HG02798 (cell line): Measurements from ENCODE around the gene MAFG.

Experiments used
- ATAC-seq: cut with Tn5 transposase; IDR thresholded peaks from one replicate; pipeline ENCODE4 v1.9.1; 2021; ENCODE audit warnings: mild to moderate bottlenecking; ENCODE audit not compliant: unreplicated experiment, poor library complexity

The MAFG gene

DNA sequence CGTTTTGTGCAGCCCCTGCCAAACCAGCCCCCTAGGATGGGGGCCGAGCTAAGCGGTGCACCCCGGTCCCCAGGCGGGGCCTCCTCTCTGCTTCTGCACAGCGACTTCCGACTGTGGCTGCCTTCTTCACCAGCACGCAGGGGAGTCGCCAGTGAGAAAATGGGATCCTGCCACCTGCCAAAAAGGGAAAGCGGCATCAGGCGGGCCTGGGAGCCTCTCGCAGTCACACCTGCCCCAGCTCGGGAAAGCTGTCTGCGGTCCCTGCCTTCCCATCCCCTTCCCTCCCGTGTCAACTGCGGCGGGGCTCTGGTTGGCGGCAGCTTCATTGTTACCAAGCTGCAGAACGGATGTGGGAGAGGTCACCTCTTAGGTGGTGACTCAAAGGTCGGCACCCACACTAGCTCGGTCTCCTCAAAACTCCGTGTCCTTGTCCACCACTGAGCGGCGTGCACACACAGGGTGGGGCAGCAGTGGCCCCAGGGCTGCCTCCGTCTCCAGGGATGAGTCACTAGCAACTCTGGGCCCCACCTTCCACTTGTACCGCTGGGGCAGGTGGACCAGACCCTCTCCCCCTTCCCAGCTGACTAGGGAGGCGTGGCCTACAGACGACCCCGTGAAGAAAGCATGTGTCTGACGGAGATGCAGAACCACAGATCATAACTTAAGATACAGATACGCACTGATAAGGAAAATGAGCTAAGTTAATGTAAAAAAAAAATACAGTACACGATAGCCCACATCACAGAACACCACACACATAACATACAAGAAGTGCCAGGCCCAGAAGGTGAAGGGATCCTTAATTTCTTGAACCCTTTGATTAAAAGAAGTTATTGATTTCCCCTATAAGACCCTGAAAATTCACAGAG, 14.9 kb downstream of the MAFG start:
- ATAC-seq, result no peak

GRCh38 chr17:81911969-81912368, 15.6 kb downstream of the MAFG start:
- no peak for ATAC-seq

DNA sequence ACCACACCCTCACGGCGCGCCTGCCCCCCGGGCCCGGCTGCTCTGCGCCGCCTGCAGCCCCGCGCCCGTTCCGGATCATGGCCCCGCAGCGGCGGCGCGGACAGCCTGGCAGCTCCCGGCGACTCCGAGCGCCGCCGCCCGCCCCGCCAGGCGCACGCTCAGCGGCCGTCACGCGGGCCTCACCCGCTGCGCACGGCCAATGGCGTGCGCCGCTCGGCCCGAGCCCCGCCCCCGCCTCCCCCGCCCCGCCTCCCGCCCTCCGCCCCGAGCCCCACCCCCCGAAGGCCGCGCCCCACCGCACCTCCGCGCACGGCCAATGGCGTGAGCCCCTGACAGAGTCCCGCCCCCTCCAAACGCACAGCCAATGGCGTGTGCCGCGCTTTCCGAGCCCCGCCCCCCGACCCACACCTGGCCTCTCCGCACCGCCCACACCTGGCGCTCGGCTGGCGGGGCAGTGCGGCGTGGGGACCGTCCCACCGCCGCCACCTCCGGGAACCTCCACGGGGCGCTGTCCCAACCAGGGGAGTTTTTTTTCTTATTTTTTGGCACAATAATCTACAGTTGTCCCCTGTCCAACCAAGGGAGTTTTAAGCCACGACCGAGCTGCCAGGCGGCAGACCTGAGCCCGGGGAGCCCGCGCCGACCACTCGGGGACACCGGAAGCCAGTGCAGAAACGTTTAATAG, 16.1 kb downstream of the MAFG start, which contains the start of gene PCYT2:
TSS of gene PCYT2 (minus strand) at position 123 of the 685 bp plus-strand sequence. CDS start at position 79, 44 bp downstream.
- ATAC-seq, result peak; percentile 84

- peak; percentile 34 for ATAC-seq
These were observed 16.7 kb downstream of the MAFG start for GRCh38 chr17:81910840-81911276.

- ATAC-seq, result no peak
These were observed 17.3 kb downstream of the MAFG start for GRCh38 chr17:81909966-81910839.

DNA sequence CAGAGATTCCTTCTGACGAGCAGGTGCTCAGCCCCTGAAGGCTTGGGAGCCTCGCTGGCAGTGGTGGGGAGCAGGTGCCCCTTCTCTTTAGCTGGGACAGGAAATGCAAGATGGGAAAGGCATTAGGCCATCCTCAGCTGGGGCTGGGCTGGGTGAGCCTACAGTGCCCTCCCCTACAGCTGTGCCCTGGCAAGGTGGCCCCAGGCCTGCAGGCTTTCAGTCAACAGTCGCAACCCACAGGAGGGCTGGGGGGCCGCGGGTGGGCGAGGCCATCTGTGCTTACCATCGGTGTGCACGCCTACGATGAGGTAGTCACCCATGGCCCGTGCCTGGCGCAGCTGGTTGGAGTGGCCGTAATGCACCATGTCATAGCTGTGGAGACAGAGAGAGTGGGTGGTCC, 18.3 kb downstream of the MAFG start:
- ATAC-seq, result no peak

- no peak for ATAC-seq
These were observed 18.7 kb downstream of the MAFG start for GRCh38 chr17:81908793-81909192.

GRCh38 chr17:81907219-81908145, 20.1 kb downstream of the MAFG start:
- ATAC-seq, result no peak

GRCh38 chr17:81906476-81907218, 20.9 kb downstream of the MAFG start:
- no peak for ATAC-seq

DNA sequence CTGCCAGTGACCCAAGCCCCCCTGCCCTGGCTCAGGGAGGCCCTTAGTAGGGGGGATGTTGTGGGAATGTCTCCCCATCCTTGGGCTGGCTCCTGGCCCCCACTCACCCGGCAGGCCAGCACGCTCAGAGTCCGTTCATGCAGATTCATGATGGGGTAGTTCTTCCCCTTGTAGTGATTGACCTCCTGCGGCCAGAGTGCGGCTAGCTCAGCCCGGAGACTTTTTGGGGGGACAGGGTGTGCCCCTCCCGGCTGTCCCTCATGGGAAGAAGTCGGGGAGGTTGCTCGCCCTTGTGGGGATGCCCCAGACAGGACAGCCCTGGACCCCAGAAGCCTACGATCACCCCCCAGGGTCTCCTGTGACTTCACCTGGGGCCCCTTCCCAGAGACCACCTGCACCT, 21.5 kb downstream of the MAFG start:
- ATAC-seq, result no peak

DNA sequence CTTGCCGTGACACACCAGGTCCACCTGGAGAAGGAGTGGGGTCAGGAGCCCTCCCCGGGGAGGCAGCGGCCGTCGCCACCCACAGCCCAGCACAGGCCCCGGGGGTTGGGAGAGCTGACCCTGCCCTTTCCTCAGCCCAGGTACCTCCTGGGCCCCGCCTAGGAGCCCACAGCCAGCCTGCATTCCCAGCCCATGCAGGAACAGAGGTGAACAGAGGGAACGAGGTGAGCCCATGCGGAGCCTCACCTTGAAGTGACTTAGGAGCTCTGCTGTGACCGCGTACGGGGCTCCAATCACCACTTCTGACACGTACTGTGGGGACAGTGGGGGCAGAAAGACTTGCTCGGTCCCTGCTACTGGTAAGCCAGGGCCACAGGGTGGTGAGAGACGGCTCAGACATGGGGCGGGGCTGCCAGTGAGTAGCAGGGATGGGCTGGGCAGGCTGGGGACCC, 22.1 kb downstream of the MAFG start:
- ATAC-seq, result no peak

GRCh38 chr17:81904600-81905423, 22.7 kb downstream of the MAFG start:
- ATAC-seq, result no peak

DNA sequence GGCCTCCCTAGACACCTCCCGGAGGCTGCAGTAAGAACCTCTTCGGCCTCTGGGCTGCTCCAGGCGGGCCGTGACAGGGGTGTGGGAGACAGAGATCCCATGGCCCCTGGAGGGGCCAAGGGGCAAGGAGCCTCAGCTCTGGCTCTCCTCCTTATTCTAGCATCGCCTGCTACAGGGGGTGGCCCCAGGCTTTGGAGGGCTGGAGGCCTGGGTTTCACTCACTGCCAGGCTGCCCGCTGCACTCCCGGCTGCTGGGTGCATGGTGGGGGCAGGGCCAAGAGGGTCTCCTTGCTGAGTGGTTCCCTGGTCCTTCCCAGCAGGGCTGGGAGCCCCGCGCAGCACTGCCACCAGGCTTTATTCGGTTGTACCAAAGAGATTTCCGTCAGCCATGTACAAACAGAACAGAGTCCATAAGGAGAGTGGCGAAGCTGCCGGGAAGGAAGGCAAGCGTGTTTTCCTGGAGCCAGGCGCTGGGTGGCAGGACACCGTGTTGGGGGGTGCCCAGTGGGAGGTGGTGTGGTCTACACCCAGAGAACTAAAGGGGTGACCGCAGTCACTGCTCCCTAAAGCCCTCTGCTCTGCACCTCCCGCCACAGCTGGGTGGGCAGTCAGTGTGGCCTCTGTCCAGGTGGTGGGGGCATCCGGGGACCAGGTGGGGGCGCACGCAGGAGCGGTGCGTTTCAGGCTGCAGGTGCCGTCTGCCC, 23.5 kb downstream of the MAFG start:
- no peak for ATAC-seq

DNA sequence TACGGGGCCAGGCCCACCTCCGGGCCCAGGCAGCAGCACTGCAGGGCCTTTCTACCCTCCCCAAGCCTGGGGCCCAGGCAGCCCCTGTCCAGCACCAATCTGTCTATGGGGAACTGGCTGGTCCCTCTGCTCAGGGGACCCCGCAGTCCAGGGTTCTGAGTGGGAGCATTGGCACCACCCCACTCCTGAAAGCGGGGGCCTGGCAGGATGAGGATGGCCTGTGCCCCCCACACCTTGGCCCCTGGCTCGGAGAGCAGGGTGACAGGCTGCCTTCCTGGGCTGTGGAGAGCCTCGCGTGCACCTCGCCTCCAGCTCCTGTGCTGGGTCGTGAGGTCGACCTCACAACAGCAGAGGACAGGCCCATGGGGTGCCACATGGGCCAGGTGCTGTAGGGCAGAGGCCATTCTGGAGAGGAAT, 24.1 kb downstream of the MAFG start:
- no peak for ATAC-seq

DNA sequence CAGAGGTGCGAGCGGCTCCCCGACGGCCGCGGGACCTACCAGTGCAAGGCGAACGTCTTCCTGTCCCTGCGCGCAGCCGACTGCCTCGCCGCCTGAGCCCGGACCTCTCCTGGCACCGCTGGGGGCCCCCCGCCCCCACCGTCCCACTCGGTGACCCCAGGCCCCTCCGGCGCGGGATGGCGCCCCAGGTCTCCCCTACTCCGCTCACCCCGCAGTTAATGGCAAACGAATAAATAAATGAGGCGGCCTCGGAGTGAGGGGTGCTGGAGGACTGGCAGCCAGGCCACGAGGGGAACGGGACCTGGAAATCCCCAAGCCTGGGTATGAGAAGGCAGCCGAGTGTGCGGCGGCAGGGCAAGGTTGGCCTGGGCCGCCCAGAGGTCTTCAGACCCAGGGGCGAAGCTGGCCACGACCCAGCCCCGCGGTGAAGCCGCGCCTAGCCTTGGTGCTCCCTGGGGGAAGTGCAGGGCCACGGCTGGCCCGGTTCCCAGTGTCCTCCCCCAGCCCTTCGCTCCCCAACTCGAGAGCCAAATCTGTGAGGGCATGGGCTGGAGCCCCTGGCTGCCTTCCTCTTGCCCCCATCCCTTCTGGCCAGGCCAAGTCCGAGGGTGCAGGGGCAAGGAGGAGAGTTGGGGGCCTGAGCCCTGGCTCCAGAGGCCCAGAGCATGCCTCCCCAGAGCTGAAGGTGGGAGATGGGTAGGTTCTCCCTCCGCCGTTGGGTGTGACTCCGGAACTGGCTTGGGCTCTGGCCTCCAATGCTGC, 24.7 kb downstream of the MAFG start:
- no peak for ATAC-seq

DNA sequence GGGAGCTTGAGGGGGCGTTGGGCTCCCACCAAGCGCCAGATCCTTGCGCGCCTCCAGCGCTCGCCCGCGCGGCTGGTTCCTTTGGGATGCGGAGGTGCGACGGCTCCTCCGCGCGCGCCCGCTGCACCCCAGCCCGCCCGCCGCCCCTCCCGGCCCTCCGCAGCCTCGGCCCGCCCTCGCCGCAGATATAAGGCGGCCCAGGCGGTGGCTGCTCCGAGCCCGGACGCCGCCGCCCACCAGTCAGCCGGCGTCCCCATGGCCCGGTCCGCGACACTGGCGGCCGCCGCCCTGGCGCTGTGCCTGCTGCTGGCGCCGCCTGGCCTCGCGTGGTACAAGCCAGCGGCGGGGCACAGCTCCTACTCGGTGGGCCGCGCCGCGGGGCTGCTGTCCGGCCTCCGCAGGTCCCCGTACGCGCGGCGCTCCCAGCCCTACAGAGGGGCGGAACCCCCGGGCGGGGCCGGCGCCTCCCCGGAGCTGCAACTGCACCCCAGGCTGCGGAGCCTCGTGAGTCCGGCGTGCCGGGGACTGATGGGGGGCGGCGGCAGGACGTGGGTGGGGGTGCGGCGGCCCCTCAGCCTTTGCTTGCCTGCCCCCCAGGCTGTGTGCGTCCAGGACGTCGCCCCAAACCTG, 25.4 kb downstream of the MAFG start, which contains the start of gene NPB:
TSS of gene NPB (plus strand) at position 216 of the 630 bp plus-strand sequence. CDS start at position 256, 40 bp downstream.
- ATAC-seq, result no peak
